K562 (cell line): ENCODE measurements around the gene LY6G6F. TPM values are rescaled to one million over a fixed set of nuclear protein-coding genes. Genes with fewer than 3 reads are reported as not detected.
A peak's percentile ranks its signal among the peaks of the same experiment; 100 is the strongest.

Experiments used
- ATAC-seq: fragments of 200-7000 bp; cut with Tn5 transposase; 3 replicates; pipeline ENCODE4 v1.9.1; 2020; ENCODE audit warnings: moderate library complexity
- BruUV-seq: library from RNA; stranded (reverse); fragments of 400-500 nt; replicated peaks from 2 replicates; lab custom pipeline; 2021; lab: Mats Ljungman, UMichigan
- CTCF ChIA-PET: fragments of 300-600 bp; formaldehyde crosslinking; extraction: SDS; loops from one replicate; lab custom pipeline; 2021; ENCODE audit warnings: low intra/inter-chr PET ratio; lab: Yijun Ruan, JAX
- POLR2A ChIA-PET: fragments of 300-600, 350-650 bp; sonication (Branson Sonifier 250); formaldehyde crosslinking; extraction: SDS; loops from one replicate; lab custom pipeline; 2021; ENCODE audit warnings: antibody characterized with exemption, inconsistent platforms; lab: Yijun Ruan, JAX
- DNase-seq, 4 experiments: peaks; one replicate each; pipeline versions ENCODE4 v3.0.0 to v3.0.0-alpha.2; 2011 to 2018; ENCODE audit warnings: low spot score in 3 of 4, mixed read lengths in 3 of 4; ENCODE audit errors: extremely low read depth in 1 of 4
- FAIRE-seq: peaks from 2 replicates; lab custom pipeline; 2011; peaks lifted over from hg19 to GRCh38; lab: Jason Lieb, UNC
- H2AFZ ChIP-seq: 2 replicates; pipeline ENCODE4 v1.6.0; 2011; ENCODE audit warnings: low read depth, low read length, control low read depth, inconsistent platforms
- H3K27ac ChIP-seq: fragments of 200-600 bp; 3 replicates; pipeline ENCODE4 v1.8.0; 2011; ENCODE audit warnings: low read depth, mild to moderate bottlenecking, control low read depth, inconsistent platforms, low read length, moderate library complexity, mixed read lengths; ENCODE audit errors: extremely low read depth
- H3K27me3 ChIP-seq, 2 experiments: fragments of 300-600 bp in 1 of 2; 2 replicates in 1 of 2; 3 replicates in 1 of 2; pipeline versions ENCODE4 v1.6.0 to v1.8.0; 2011; ENCODE audit warnings: inconsistent platforms in 2 of 2, low read length in 2 of 2, mild to moderate bottlenecking in 1 of 2, mixed read lengths in 1 of 2, moderate library complexity in 1 of 2; ENCODE audit not compliant: control insufficient read depth in 2 of 2, insufficient read depth in 2 of 2
- H3K36me3 ChIP-seq: fragments of 300-600 bp; 3 replicates; pipeline ENCODE4 v1.8.0; 2011; ENCODE audit warnings: mild to moderate bottlenecking, low read length, inconsistent platforms; ENCODE audit not compliant: control insufficient read depth, insufficient read depth
- H3K4me1 ChIP-seq, 2 experiments: fragments of 200-600 bp in 1 of 2; replicated peaks in 1 of 2; 2 replicates in 1 of 2; 3 replicates in 1 of 2; pipeline versions ENCODE4 v1.5.1 to v1.8.0; 2011; ENCODE audit warnings: inconsistent platforms in 2 of 2, low read length in 2 of 2, mild to moderate bottlenecking in 1 of 2, mixed read lengths in 1 of 2, moderate library complexity in 1 of 2; ENCODE audit not compliant: control insufficient read depth in 2 of 2, insufficient read depth in 2 of 2
- H3K4me2 ChIP-seq: 2 replicates; pipeline ENCODE4 v1.6.1; 2011; ENCODE audit warnings: low read length, control low read depth, inconsistent platforms, mixed read lengths; ENCODE audit not compliant: insufficient read depth
- H3K4me3 ChIP-seq: fragments of 200-600 bp; sonication (generic), shearing (Covaris generic); 2 replicates; pipeline ENCODE4 v1.5.1; 2016; ENCODE audit warnings: control low read depth, inconsistent platforms
- H3K79me2 ChIP-seq: fragments of 200-600 bp; 3 replicates; pipeline ENCODE4 v1.8.0; 2011; ENCODE audit warnings: low read length, inconsistent platforms; ENCODE audit not compliant: control insufficient read depth, insufficient read depth
- H3K9ac ChIP-seq, 2 experiments: 2 replicates each; pipeline versions ENCODE4 v1.6.0 to v1.6.1; 2011; ENCODE audit warnings: low read depth in 2 of 2, low read length in 2 of 2, control low read depth in 1 of 2, inconsistent platforms in 1 of 2, mild to moderate bottlenecking in 1 of 2, mixed read lengths in 1 of 2; ENCODE audit not compliant: insufficient read depth in 1 of 2
- H3K9me1 ChIP-seq: one replicate; pipeline ENCODE4 v1.6.0; 2011; ENCODE audit warnings: inconsistent platforms, mild to moderate bottlenecking, low read length, moderate library complexity; ENCODE audit not compliant: control insufficient read depth, insufficient read depth
- H3K9me3 ChIP-seq: replicated peaks from 2 replicates; pipeline ENCODE4 v1.5.1; 2011; ENCODE audit warnings: low read depth, low read length, inconsistent platforms; ENCODE audit not compliant: control insufficient read depth, insufficient read depth
- H4K20me1 ChIP-seq: replicated peaks from 2 replicates; pipeline ENCODE4 v1.6.1; 2011; ENCODE audit warnings: low read length, inconsistent platforms, mixed read lengths; ENCODE audit not compliant: control insufficient read depth, insufficient read depth
- ATF7 ChIP-seq: fragments of 450-650 bp; IDR thresholded peaks from 2 replicates; pipeline ENCODE4 v1.7.1; 2014; ENCODE audit warnings: mild to moderate bottlenecking, moderate library complexity
- BRCA1 ChIP-seq, 2 experiments: fragments of 450-650 bp in 1 of 2; sonication (generic) in 1 of 2; formaldehyde crosslinking in 1 of 2; IDR thresholded peaks; 2 replicates each; pipeline versions ENCODE4 v1.5.0 to v1.6.1; 2017 to 2020; ENCODE audit warnings: mild to moderate bottlenecking in 1 of 2, missing genetic modification reagents in 1 of 2
- E2F1 ChIP-seq: sonication (generic); formaldehyde crosslinking; IDR thresholded peaks from 2 replicates; pipeline ENCODE4 v1.8.1; 2023; ENCODE audit warnings: mild to moderate bottlenecking, missing genetic modification reagents, moderate library complexity
- ELF4 ChIP-seq: fragments of 450-650 bp; formaldehyde crosslinking; IDR thresholded peaks from 2 replicates; pipeline ENCODE4 v1.4.0; 2022; ENCODE audit warnings: missing genetic modification characterization
- GTF2E2 ChIP-seq: fragments of 200-800 bp; sonication (Bioruptor generic); IDR thresholded peaks from 2 replicates; pipeline ENCODE4 v1.6.1; 2016; ENCODE audit warnings: missing genetic modification characterization, missing compliant biosample characterization
- HMBOX1 ChIP-seq: sonication (generic); IDR thresholded peaks from 2 replicates; pipeline ENCODE4 v1.6.1; 2016
- ILK ChIP-seq: fragments of 450-650 bp; IDR thresholded peaks from 2 replicates; pipeline ENCODE4 v1.6.1; 2016; ENCODE audit warnings: missing genetic modification characterization, low read depth, mild to moderate bottlenecking, missing compliant biosample characterization, moderate library complexity, borderline replicate concordance
- PHF21A ChIP-seq: fragments of 450-650 bp; IDR thresholded peaks from 2 replicates; pipeline ENCODE4 v1.6.1; 2017; ENCODE audit warnings: low read depth, borderline replicate concordance
- POLR2A ChIP-seq: fragments of 450-650 bp; conservative IDR thresholded peaks from 2 replicates; pipeline ENCODE4 v1.6.1; 2016
- RCOR1 ChIP-seq, 2 experiments: IDR thresholded peaks; 2 replicates each; pipeline ENCODE4 v1.6.1; 2012; ENCODE audit warnings: low read depth in 2 of 2, low read length in 2 of 2, borderline replicate concordance in 1 of 2, improper control_type of control experiment in 1 of 2
- SETDB1 ChIP-seq: IDR thresholded peaks from one replicate; pipeline ENCODE4 v1.6.1; 2012; ENCODE audit warnings: low read length, control low read depth, inconsistent platforms
- SRSF7 ChIP-seq: fragments of 200-400 bp; formaldehyde crosslinking; optimal IDR thresholded peaks from 2 replicates; pipeline ENCODE3; 2017; ENCODE audit warnings: mild to moderate bottlenecking, low read depth, low read length
- ZBTB26 ChIP-seq: fragments of 450-650 bp; formaldehyde crosslinking; IDR thresholded peaks from 2 replicates; pipeline ENCODE4 v1.4.0; 2022; ENCODE audit warnings: missing genetic modification characterization
- ZEB2 ChIP-seq: fragments of 450-650 bp; IDR thresholded peaks from 2 replicates; pipeline ENCODE4 v1.6.1; 2016
- ZNF668 ChIP-seq: fragments of 250-450 bp; sonication (Bioruptor Pico); IDR thresholded peaks from 2 replicates; pipeline ENCODE4 v1.8.0; 2022; ENCODE audit warnings: mild to moderate bottlenecking, inconsistent platforms
- whole genome bisulfite sequencing: fragments of 100-300 bp; shearing (Covaris generic); methylation state at CpG from one replicate; pipeline ENCODE4 v1.1.6; 2016; ENCODE audit warnings: low coverage, mixed read lengths; ENCODE audit not compliant: insufficient coverage; ENCODE audit errors: missing lambda C conversion rate; 5-methylcytosine and 5-hydroxymethylcytosine counted together
- in situ Hi-C: fragments of 300-500 bp; cut with MboI; formaldehyde crosslinking; loops from 4 replicates; pipeline ENCODE4 v1.15.0; 2018; ENCODE audit warnings: inconsistent platforms, mixed read lengths
- intact Hi-C: fragments of 100-400 bp; cut with micrococcal nuclease; formaldehyde crosslinking; loops from 2 replicates; pipeline ENCODE4 v1.14.2; 2022
- polyA plus RNA-seq, 8 experiments: library from polyadenylated mRNA; depleted of rRNA in 4 of 8; stranded (reverse) in 5 of 8; unstranded in 3 of 8; fragments of >200 nt; fragmentation: Nextera tagmentation in 2 of 8; fragmentation: Illumina TruSeq in 1 of 8; extraction: Ambion mirVana in 2 of 8; extraction: Trizol in 1 of 8; gene quantifications; 2 replicates each; pipeline versions ENCODE4 v1.2.1 to v1.2.3, GENCODE V29; 2011 to 2014; ENCODE audit warnings: inconsistent platforms in 1 of 8, missing spikeins in 1 of 8
- total RNA-seq, 7 experiments: library from RNA; depleted of rRNA in 6 of 7; stranded (reverse); fragments of >200 nt in 6 of 7; fragmentation: Illumina TruSeq in 2 of 7; extraction: Trizol in 2 of 7; gene quantifications; 2 replicates each; pipeline versions ENCODE4 v1.2.1 to v1.2.3, GENCODE V29; 2011 to 2021; ENCODE audit warnings: low replicate concordance in 1 of 7

LY6G6F gene
- total and polyA plus RNA-seq, 9 of the 15 experiments (the other 6 are each of a cell fraction or from before 2014, with no cell fraction given) = 0.14 to 0.50 (median 0.28) TPM; not detected in 2

GRCh38 chr6:31737991-31738979 is 31.6 kb downstream of the LY6G6F start (continued):
- TF ChIP-seq PHF21A = no peak
- peak; percentile 96 for TF ChIP-seq POLR2A
- TF ChIP-seq, all 486 proteins: peak for 161

DNA sequence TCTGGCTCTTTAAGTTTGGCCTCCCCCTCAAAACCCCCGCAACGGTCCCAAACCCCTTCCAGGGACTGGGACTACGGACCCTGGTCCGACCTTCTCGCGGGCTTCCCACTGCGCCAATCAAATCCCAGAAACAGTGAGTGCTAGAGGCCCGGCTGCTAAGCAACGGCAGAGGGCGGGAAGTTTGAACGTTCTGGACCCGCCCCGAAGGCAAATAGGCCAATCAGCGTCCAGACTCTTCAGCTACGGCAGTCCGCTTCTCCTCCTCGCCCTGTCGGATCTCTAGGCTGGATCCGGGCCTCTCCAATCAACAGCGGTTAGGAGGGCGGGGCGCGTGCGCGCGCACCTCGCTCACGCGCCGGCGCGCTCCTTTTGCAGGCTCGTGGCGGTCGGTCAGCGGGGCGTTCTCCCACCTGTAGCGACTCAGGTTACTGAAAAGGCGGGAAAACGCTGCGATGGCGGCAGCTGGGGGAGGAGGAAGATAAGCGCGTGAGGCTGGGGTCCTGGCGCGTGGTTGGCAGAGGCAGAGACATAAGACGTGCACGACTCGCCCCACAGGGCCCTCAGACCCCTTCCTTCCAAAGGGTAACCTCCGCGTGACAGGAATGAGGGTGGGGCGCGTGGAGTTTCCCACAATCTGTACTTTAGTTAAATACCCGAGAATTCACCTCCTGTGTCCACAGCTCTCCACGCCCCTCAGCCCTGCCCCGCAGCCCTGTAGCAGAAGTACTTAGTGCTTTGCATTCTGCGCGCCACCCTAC is 33.2 kb downstream of the LY6G6F start, which contains the start of gene MSH5:
TSS of gene MSH5 (plus strand) at position 367 of the 758 bp plus-strand sequence. CDS start 462 bp downstream, outside the sequence.
- DNase-seq (peak; percentile 100), FAIRE-seq (peak; percentile 99), ATAC-seq (peak; percentile 84)
- no peaks in the 10 kb centered on the region for H3K9me1 ChIP-seq
- in situ Hi-C loops (no loop called here), intact Hi-C loops (loop anchor here (2.0 to 10.0 kb wide), 3 partner anchors 87 to 389 kb away; partner anchors contain the start of genes ATF6B, DXO and HSPA1B)
- peak within 1 kb of the TSS; percentile 93 for H3K4me2 ChIP-seq
- BruUV-seq = TSS peak; percentile 79
- peak within 1 kb of the TSS; percentile 95 for H3K27ac ChIP-seq
- H3K9ac ChIP-seq = peak within 1 kb of the TSS; percentile 92 to 99
- ChIA-PET POLR2A (interaction anchor here (0.9 to 13.1 kb wide), 28 partner anchors 10 to 181 kb away, joined by 3 to 236 read pairs (median 8); partner anchors contain the start of genes ABHD16A, BAG6, C6orf47 and CSNK2B), CTCF (no interaction called here)
- H3K79me2 ChIP-seq = peaks cover 69% of the 10 kb centered on the region
- peaks cover 49% of the 10 kb centered on the region for H3K36me3 ChIP-seq
- H3K27me3 ChIP-seq = no peaks in the 10 kb centered on the region
- peaks cover 56 to 61% of the 10 kb centered on the region in 2 experiments for H3K4me1 ChIP-seq
- H3K9me3 ChIP-seq = no peaks in the 10 kb centered on the region
- H2AFZ ChIP-seq = peak within 1 kb of the TSS; percentile 77
- WGBS = under 1% methylated on average over 58 of the region's 58 CpGs
- peak within 1 kb of the TSS; percentile 64 for H3K4me3 ChIP-seq
- H4K20me1 ChIP-seq = peaks cover 9% of the 10 kb centered on the region; the same call in 1 of the 2 replicates
- TF ChIP-seq GTF2E2 (no peak), ZEB2 (no peak), ZNF668 (CRISPR knock-in tag) (peak; percentile 53; the same call in 1 of the 2 replicates), RCOR1 (IDR thresholded peaks at IDR 0.05; ENCODE audit: borderline replicate concordance in 1 of 2, low read depth in 2 of 2, low read length in 2 of 2) (peak; percentile 61 to 63; a peak in 1 of 4 replicates), SETDB1 (peak; percentile 14), ZBTB26 (CRISPR knock-in tag) (peak; percentile 40; the same call in 1 of the 2 replicates), E2F1 (CRISPR knock-in tag) (peak; percentile 99), ATF7 (no peak), HMBOX1 (no peak), ILK (tag) (no peak), PHF21A (no peak), SRSF7 (no peak), ELF4 (CRISPR knock-in tag) (peak; percentile 54; the same call in 1 of the 2 replicates), BRCA1 (IDR thresholded peaks at IDR 0.05) (no peak), BRCA1 (CRISPR knock-in tag; IDR thresholded peaks at IDR 0.05) (no peak)
